ENCODE results near the gene TCAP. TPM values are rescaled to one million over a fixed set of nuclear protein-coding genes. Genes with fewer than 3 reads are reported as not detected.

The TCAP gene
- polyA plus RNA-seq, 3 donors: 1.3 TPM; not detected in 2

- Histone ChIP-seq H3K4me1 (ENCODE audit: control insufficient read depth in 1 of 2, insufficient read depth in 2 of 2, low read length in 2 of 2) (peaks cover 0 to 2% of the 10 kb centered on the region in 2 donors), H3K27me3 (ENCODE audit: control insufficient read depth in 2 of 2, insufficient read depth in 2 of 2, low read length in 2 of 2) (no peaks in the 10 kb centered on the region), H3K27ac (ENCODE audit: low read depth in 1 of 2, low read length in 2 of 2) (no peak overlapping the region), H3K4me3 (replicated peaks in 1 of 3; ENCODE audit: low read depth in 2 of 3, low read length in 3 of 3) (no peak overlapping the region), H2AFZ (ENCODE audit: insufficient read depth, low read depth, low read length, poor library complexity, severe bottlenecking) (no peak overlapping the region), H3K36me3 (replicated peaks in 1 of 2; ENCODE audit: control insufficient read depth in 1 of 2, insufficient read depth in 2 of 2, low read length in 2 of 2) (peaks cover 6 to 30% of the 10 kb centered on the region in 2 donors), H3K4me2 (replicated peaks; ENCODE audit: extremely low read depth, low read length, poor library complexity, severe bottlenecking) (no peak overlapping the region), H4K20me1 (ENCODE audit: insufficient read depth, low read length) (peaks cover 99% of the 10 kb centered on the region), H3K9me3 (replicated peaks in 1 of 2; ENCODE audit: control insufficient read depth in 1 of 2, insufficient read depth in 1 of 2, low read length in 2 of 2) (no peaks in the 10 kb centered on the region), H3K79me2 (ENCODE audit: insufficient read depth, low read length) (peaks cover 54% of the 10 kb centered on the region), H3K9ac (ENCODE audit: insufficient read depth, low read length, poor library complexity, severe bottlenecking) (no peak overlapping the region)
- TF ChIP-seq, protein P1, sequence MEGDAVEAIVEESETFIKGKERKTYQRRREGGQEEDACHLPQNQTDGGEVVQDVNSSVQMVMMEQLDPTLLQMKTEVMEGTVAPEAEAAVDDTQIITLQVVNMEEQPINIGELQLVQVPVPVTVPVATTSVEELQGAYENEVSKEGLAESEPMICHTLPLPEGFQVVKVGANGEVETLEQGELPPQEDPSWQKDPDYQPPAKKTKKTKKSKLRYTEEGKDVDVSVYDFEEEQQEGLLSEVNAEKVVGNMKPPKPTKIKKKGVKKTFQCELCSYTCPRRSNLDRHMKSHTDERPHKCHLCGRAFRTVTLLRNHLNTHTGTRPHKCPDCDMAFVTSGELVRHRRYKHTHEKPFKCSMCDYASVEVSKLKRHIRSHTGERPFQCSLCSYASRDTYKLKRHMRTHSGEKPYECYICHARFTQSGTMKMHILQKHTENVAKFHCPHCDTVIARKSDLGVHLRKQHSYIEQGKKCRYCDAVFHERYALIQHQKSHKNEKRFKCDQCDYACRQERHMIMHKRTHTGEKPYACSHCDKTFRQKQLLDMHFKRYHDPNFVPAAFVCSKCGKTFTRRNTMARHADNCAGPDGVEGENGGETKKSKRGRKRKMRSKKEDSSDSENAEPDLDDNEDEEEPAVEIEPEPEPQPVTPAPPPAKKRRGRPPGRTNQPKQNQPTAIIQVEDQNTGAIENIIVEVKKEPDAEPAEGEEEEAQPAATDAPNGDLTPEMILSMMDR (IDR thresholded peaks at IDR 0.05): no peak
- intact Hi-C loops (cut with micrococcal nuclease): no loop called here
- Mint-ChIP-seq H3K27ac (no peak overlapping the region), H3K36me3 (peaks cover 38 to 40% of the 10 kb centered on the region in 2 donors), H3K27me3 (ENCODE audit: low read depth in 3 of 3) (peaks cover 0 to 2% (median 0%) of the 10 kb centered on the region in 3 donors), H3K9me3 (no peaks in the 10 kb centered on the region), H3K4me3 (no peak overlapping the region), H3K4me1 (peaks cover 23% of the 10 kb centered on the region)
- no peak for DNase-seq
- WGBS (ENCODE audit: insufficient coverage): 96% methylated on average over 5 of the region's 11 CpGs
Measured at GRCh38 chr17:39650121-39650579, 15.0 kb upstream of the TCAP start.

GRCh38 chr17:39651923-39652586 is 13.1 kb upstream of the TCAP start:
- no peak overlapping the region for H3K4me3 ChIP-seq (replicated peaks in 1 of 3; ENCODE audit: low read depth in 2 of 3, low read length in 3 of 3)
- no peak overlapping the region for H2AFZ ChIP-seq (ENCODE audit: insufficient read depth, low read depth, low read length, poor library complexity, severe bottlenecking)
- intact Hi-C loops (cut with micrococcal nuclease): no loop called here
- H3K27me3 ChIP-seq (ENCODE audit: control insufficient read depth in 2 of 2, insufficient read depth in 2 of 2, low read length in 2 of 2): no peaks in the 10 kb centered on the region
- Mint-ChIP-seq H3K4me3 (no peak overlapping the region), H3K4me1 (peaks cover 23% of the 10 kb centered on the region), H3K27ac (peak overlapping the region in 5 of 7 donors; percentile 3 to 72 (median 41)), H3K9me3 (no peaks in the 10 kb centered on the region), H3K27me3 (ENCODE audit: low read depth in 3 of 3) (peaks cover 0 to 3% (median 1%) of the 10 kb centered on the region in 3 donors), H3K36me3 (peaks cover 40 to 50% of the 10 kb centered on the region in 2 donors)
- no peak overlapping the region for H3K9ac ChIP-seq (ENCODE audit: insufficient read depth, low read length, poor library complexity, severe bottlenecking)
- peaks cover 36% of the 10 kb centered on the region for H3K79me2 ChIP-seq (ENCODE audit: insufficient read depth, low read length)
- H3K27ac ChIP-seq (ENCODE audit: low read depth in 1 of 2, low read length in 2 of 2): peak overlapping the region in 1 of 2 donors; percentile 14
- peaks cover 18 to 38% of the 10 kb centered on the region in 2 donors for H3K36me3 ChIP-seq (replicated peaks in 1 of 2; ENCODE audit: control insufficient read depth in 1 of 2, insufficient read depth in 2 of 2, low read length in 2 of 2)
- H3K4me2 ChIP-seq (replicated peaks; ENCODE audit: extremely low read depth, low read length, poor library complexity, severe bottlenecking): no peak overlapping the region
- TF ChIP-seq, protein P1 (IDR thresholded peaks at IDR 0.05): no peak
- DNase-seq: no peak
- 73% methylated on average over 4 of the region's 8 CpGs for WGBS (ENCODE audit: insufficient coverage)
- H3K9me3 ChIP-seq (replicated peaks in 1 of 2; ENCODE audit: control insufficient read depth in 1 of 2, insufficient read depth in 1 of 2, low read length in 2 of 2): no peaks in the 10 kb centered on the region
- H3K4me1 ChIP-seq (ENCODE audit: control insufficient read depth in 1 of 2, insufficient read depth in 2 of 2, low read length in 2 of 2): peaks cover 0 to 2% of the 10 kb centered on the region in 2 donors
- H4K20me1 ChIP-seq (ENCODE audit: insufficient read depth, low read length): peaks cover 94% of the 10 kb centered on the region
